HepG2 (cell line): ENCODE data around the gene HMGN1. TPM values are rescaled to one million over a fixed set of nuclear protein-coding genes. Genes with fewer than 3 reads are reported as not detected.

Experiments used
- ATAC-seq: fragments of 200-7000 bp; cut with Tn5 transposase; 3 replicates; pipeline ENCODE4 v1.9.1; 2020; ENCODE audit warnings: mild to moderate bottlenecking, moderate library complexity
- BruUV-seq: library from RNA; stranded (reverse); fragments of 400-500 nt; replicated peaks from 2 replicates; lab custom pipeline; 2021; lab: Mats Ljungman, UMichigan
- CTCF ChIA-PET: fragments of 300-600 bp; formaldehyde crosslinking; extraction: SDS; loops from one replicate; lab custom pipeline; 2021; ENCODE audit warnings: low total read pairs, inconsistent platforms, low intra/inter-chr PET ratio; lab: Yijun Ruan, JAX
- POLR2A ChIA-PET: fragments of 350-600 bp; sonication (Branson Sonifier 250); formaldehyde crosslinking; loops from one replicate; lab custom pipeline; 2020; ENCODE audit warnings: antibody characterized with exemption, inconsistent platforms; lab: Yijun Ruan, JAX
- DNase-seq: peaks from one replicate; pipeline ENCODE4 v3.0.0-alpha.2; 2015; ENCODE audit warnings: low spot score
- FAIRE-seq: peaks from 3 replicates; lab custom pipeline; 2011; peaks lifted over from hg19 to GRCh38; lab: Jason Lieb, UNC
- H2AFZ ChIP-seq: one replicate; pipeline ENCODE4 v1.6.1; 2011; ENCODE audit warnings: low read length, inconsistent platforms
- H3K27ac ChIP-seq: fragments of 300-600 bp; 3 replicates; pipeline ENCODE4 v1.8.0; 2011; ENCODE audit warnings: mixed run types, mild to moderate bottlenecking, mixed read lengths, low read length, inconsistent platforms; ENCODE audit not compliant: insufficient read depth; ENCODE audit errors: extremely low read length
- H3K27me3 ChIP-seq, 2 experiments: fragments of 200-600 bp in 1 of 2; 2 replicates in 1 of 2; 3 replicates in 1 of 2; pipeline versions ENCODE4 v1.6.0 to v1.8.0; 2011; ENCODE audit warnings: low read length in 2 of 2, mild to moderate bottlenecking in 2 of 2, moderate library complexity in 2 of 2, inconsistent platforms in 1 of 2; ENCODE audit not compliant: insufficient read depth in 2 of 2, control insufficient read depth in 1 of 2
- H3K36me3 ChIP-seq, 2 experiments: fragments of 200-600 bp in 1 of 2; replicated peaks in 1 of 2; 2 replicates in 1 of 2; 3 replicates in 1 of 2; pipeline versions ENCODE4 v1.5.1 to v1.8.0; 2011; ENCODE audit warnings: low read length in 2 of 2, inconsistent platforms in 1 of 2; ENCODE audit not compliant: insufficient read depth in 2 of 2, control insufficient read depth in 1 of 2
- H3K4me1 ChIP-seq: 2 replicates; pipeline ENCODE4 v1.5.1; 2012; ENCODE audit warnings: low read length, inconsistent platforms; ENCODE audit not compliant: insufficient read depth
- H3K4me2 ChIP-seq: 2 replicates; pipeline ENCODE4 v1.6.0; 2011; ENCODE audit warnings: low read depth, low read length, inconsistent platforms
- H3K4me3 ChIP-seq, 3 experiments: fragments of 200-600 bp in 1 of 3; sonication (generic), shearing (Covaris generic) in 1 of 3; replicated peaks in 1 of 3; 2 replicates each; pipeline ENCODE4 v1.5.1; 2011 to 2016; ENCODE audit warnings: low read length in 3 of 3, inconsistent platforms in 2 of 3, low read depth in 2 of 3, mild to moderate bottlenecking in 2 of 3, control low read depth in 1 of 3, mixed read lengths in 1 of 3; ENCODE audit not compliant: insufficient read depth in 1 of 3
- H3K79me2 ChIP-seq: one replicate; pipeline ENCODE4 v1.6.1; 2011; ENCODE audit warnings: low read length, inconsistent platforms; ENCODE audit not compliant: insufficient read depth
- H3K9ac ChIP-seq: 2 replicates; pipeline ENCODE4 v1.6.0; 2011; ENCODE audit warnings: mild to moderate bottlenecking, low read depth, low read length, inconsistent platforms; ENCODE audit not compliant: insufficient read depth
- H3K9me3 ChIP-seq: 2 replicates; pipeline ENCODE4 v1.5.1; 2012; ENCODE audit warnings: mild to moderate bottlenecking, low read length
- H4K20me1 ChIP-seq: 2 replicates; pipeline ENCODE4 v1.6.0; 2011; ENCODE audit warnings: inconsistent platforms, mild to moderate bottlenecking, low read length, moderate library complexity; ENCODE audit not compliant: insufficient read depth
- FIP1L1 ChIP-seq: fragments of 200-400 bp; formaldehyde crosslinking; IDR thresholded peaks from 2 replicates; pipeline ENCODE4 v1.6.1; 2018; ENCODE audit warnings: low read depth, mild to moderate bottlenecking, low read length, moderate library complexity, borderline replicate concordance; ENCODE audit not compliant: insufficient read depth
- SALL1 ChIP-seq: sonication (generic); formaldehyde crosslinking; IDR thresholded peaks from 2 replicates; pipeline ENCODE4 v1.8.0; 2022; ENCODE audit warnings: mild to moderate bottlenecking, missing genetic modification reagents
- TSC22D2 ChIP-seq: sonication (generic); formaldehyde crosslinking; IDR thresholded peaks from 2 replicates; pipeline ENCODE4 v1.5.1; 2020; ENCODE audit warnings: missing genetic modification reagents, mild to moderate bottlenecking, borderline replicate concordance
- ZFP82 ChIP-seq: sonication (generic); formaldehyde crosslinking; IDR thresholded peaks from 2 replicates; pipeline ENCODE4 v1.5.1; 2020; ENCODE audit warnings: mild to moderate bottlenecking, missing genetic modification reagents, borderline replicate concordance
- ZNF234 ChIP-seq: sonication (generic); formaldehyde crosslinking; conservative IDR thresholded peaks from 2 replicates; pipeline ENCODE4 v1.5.1; 2020; ENCODE audit warnings: mild to moderate bottlenecking, missing genetic modification reagents
- ZNF280D ChIP-seq: sonication (generic); formaldehyde crosslinking; IDR thresholded peaks from 2 replicates; pipeline ENCODE4 v1.5.1; 2020; ENCODE audit warnings: mild to moderate bottlenecking, missing genetic modification reagents
- ZNF446 ChIP-seq: sonication (generic); formaldehyde crosslinking; IDR thresholded peaks from 2 replicates; pipeline ENCODE4 v1.5.0; 2020; ENCODE audit warnings: mild to moderate bottlenecking, missing genetic modification reagents
- ZNF451 ChIP-seq: sonication (generic); formaldehyde crosslinking; IDR thresholded peaks from 2 replicates; pipeline ENCODE4 v1.5.0; 2020; ENCODE audit warnings: mild to moderate bottlenecking, missing genetic modification reagents
- ZNF577 ChIP-seq: sonication (generic); formaldehyde crosslinking; IDR thresholded peaks from 2 replicates; pipeline ENCODE4 v1.4.0; 2020; ENCODE audit warnings: mild to moderate bottlenecking, low read depth, missing genetic modification reagents, borderline replicate concordance
- ZNF704 ChIP-seq: sonication (generic); formaldehyde crosslinking; IDR thresholded peaks from 2 replicates; pipeline ENCODE4 v1.8.1; 2023; ENCODE audit warnings: mild to moderate bottlenecking, inconsistent platforms, moderate library complexity, missing genetic modification reagents, borderline replicate concordance
- ZNF724P ChIP-seq: sonication (generic); formaldehyde crosslinking; IDR thresholded peaks from 2 replicates; pipeline ENCODE4 v1.8.0; 2022; ENCODE audit warnings: missing genetic modification reagents, borderline replicate concordance
- WGBS: methylation state at CpG from one replicate; pipeline ENCODE4 v1.1.6; 2017; ENCODE audit warnings: low lambda C conversion rate; 5-methylcytosine and 5-hydroxymethylcytosine counted together
- in situ Hi-C: cut with HindIII; loops from 2 replicates; pipeline ENCODE4 v1.10.0; 2017; ENCODE audit warnings: low pct_unique_long_range_greater_than_20kb; ENCODE audit not compliant: extremely low pct_ligation_motif_present
- intact Hi-C: fragments of 100-400 bp; cut with micrococcal nuclease; formaldehyde crosslinking; loops from one replicate; pipeline ENCODE4 v1.10.0; 2022; ENCODE audit not compliant: unreplicated experiment
- polyA plus RNA-seq, 8 experiments: library from polyadenylated mRNA; depleted of rRNA in 3 of 8; stranded (reverse) in 7 of 8; unstranded in 1 of 8; fragments of >200 nt; fragmentation: Illumina TruSeq in 4 of 8; extraction: Trizol in 4 of 8; gene quantifications; 2 replicates each; pipeline versions ENCODE4 v1.2.1 to v1.2.3, GENCODE V29; 2011 to 2016; ENCODE audit warnings: low read depth in 4 of 8, missing spikeins in 1 of 8, mixed read lengths in 1 of 8; ENCODE audit not compliant: insufficient read depth in 1 of 8
- total RNA-seq, 5 experiments: library from RNA; depleted of rRNA; stranded (reverse); fragments of >200 nt; fragmentation: Illumina TruSeq; extraction: Trizol; gene quantifications; 2 replicates each; pipeline ENCODE4 v1.2.3, GENCODE V29; 2016; ENCODE audit warnings: low read depth in 1 of 5
- TF ChIP-seq, protein P1 (sequence below): IDR thresholded peaks from 2 replicates; pipeline ENCODE4 v1.6.1; 2016; ENCODE audit warnings: missing compliant biosample characterization, missing genetic modification reagents, borderline replicate concordance
- TF ChIP-seq, protein P2 (sequence below): sonication (generic); formaldehyde crosslinking; IDR thresholded peaks from 2 replicates; pipeline ENCODE4 v1.4.0; 2020; ENCODE audit warnings: missing genetic modification reagents

HMGN1 gene
- total and polyA plus RNA-seq, 2 of the 13 experiments (the other 11 are each of a cell fraction or from before 2014, with no cell fraction given) = 104 to 286 TPM

GRCh38 chr21:39319251-39319756, 29.6 kb downstream of the HMGN1 start:
- DNase-seq (no peak), FAIRE-seq (no peak), ATAC-seq (no peak)
- Histone ChIP-seq H3K4me3 (no peak overlapping the region), H3K4me1 (peaks cover 56% of the 10 kb centered on the region), H3K9me3 (no peaks in the 10 kb centered on the region), H3K4me2 (peak overlapping the region; percentile 41; the same call in 1 of the 2 replicates), H3K79me2 (peaks cover 3% of the 10 kb centered on the region), H4K20me1 (no peaks in the 10 kb centered on the region), H3K36me3 (no peaks in the 10 kb centered on the region), H3K27ac (peak overlapping the region; percentile 36), H3K27me3 (no peaks in the 10 kb centered on the region; a peak in 1 of 5 replicates), H2AFZ (no peak overlapping the region), H3K9ac (no peak overlapping the region; the same call in 1 of the 2 replicates)
- no peak for TF ChIP-seq ZNF451 (CRISPR knock-in tag)
- TF ChIP-seq ZFP82 (CRISPR knock-in tag) = no peak
- no peak for TF ChIP-seq SALL1 (CRISPR knock-in tag)
- TF ChIP-seq ZNF446 (CRISPR knock-in tag) = no peak
- no peak for TF ChIP-seq ZNF234 (CRISPR knock-in tag)
- TF ChIP-seq, protein P1, sequence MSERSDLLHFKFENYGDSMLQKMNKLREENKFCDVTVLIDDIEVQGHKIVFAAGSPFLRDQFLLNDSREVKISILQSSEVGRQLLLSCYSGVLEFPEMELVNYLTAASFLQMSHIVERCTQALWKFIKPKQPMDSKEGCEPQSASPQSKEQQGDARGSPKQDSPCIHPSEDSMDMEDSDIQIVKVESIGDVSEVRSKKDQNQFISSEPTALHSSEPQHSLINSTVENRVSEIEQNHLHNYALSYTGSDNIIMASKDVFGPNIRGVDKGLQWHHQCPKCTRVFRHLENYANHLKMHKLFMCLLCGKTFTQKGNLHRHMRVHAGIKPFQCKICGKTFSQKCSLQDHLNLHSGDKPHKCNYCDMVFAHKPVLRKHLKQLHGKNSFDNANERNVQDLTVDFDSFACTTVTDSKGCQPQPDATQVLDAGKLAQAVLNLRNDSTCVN (CRISPR knock-in tag) = no peak
- TF ChIP-seq FIP1L1 = no peak
- no peak for TF ChIP-seq ZNF280D
- TF ChIP-seq ZNF704 (CRISPR knock-in tag) = no peak
- TF ChIP-seq ZNF724P (CRISPR knock-in tag) = no peak
- no peak for TF ChIP-seq ZNF577
- TF ChIP-seq, protein P2, sequence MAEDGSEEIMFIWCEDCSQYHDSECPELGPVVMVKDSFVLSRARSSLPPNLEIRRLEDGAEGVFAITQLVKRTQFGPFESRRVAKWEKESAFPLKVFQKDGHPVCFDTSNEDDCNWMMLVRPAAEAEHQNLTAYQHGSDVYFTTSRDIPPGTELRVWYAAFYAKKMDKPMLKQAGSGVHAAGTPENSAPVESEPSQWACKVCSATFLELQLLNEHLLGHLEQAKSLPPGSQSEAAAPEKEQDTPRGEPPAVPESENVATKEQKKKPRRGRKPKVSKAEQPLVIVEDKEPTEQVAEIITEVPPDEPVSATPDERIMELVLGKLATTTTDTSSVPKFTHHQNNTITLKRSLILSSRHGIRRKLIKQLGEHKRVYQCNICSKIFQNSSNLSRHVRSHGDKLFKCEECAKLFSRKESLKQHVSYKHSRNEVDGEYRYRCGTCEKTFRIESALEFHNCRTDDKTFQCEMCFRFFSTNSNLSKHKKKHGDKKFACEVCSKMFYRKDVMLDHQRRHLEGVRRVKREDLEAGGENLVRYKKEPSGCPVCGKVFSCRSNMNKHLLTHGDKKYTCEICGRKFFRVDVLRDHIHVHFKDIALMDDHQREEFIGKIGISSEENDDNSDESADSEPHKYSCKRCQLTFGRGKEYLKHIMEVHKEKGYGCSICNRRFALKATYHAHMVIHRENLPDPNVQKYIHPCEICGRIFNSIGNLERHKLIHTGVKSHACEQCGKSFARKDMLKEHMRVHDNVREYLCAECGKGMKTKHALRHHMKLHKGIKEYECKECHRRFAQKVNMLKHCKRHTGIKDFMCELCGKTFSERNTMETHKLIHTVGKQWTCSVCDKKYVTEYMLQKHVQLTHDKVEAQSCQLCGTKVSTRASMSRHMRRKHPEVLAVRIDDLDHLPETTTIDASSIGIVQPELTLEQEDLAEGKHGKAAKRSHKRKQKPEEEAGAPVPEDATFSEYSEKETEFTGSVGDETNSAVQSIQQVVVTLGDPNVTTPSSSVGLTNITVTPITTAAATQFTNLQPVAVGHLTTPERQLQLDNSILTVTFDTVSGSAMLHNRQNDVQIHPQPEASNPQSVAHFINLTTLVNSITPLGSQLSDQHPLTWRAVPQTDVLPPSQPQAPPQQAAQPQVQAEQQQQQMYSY (CRISPR knock-in tag) = no peak
- TF ChIP-seq TSC22D2 (CRISPR knock-in tag) = no peak
- ChIA-PET CTCF (no interaction called here), POLR2A (no interaction called here)
- WGBS = 47% methylated on average over 6 of the region's 6 CpGs
- no TSS peak for BruUV-seq
- in situ Hi-C loops = no loop called here
- intact Hi-C loops = no loop called here
